Measurements from ENCODE around the gene PTPN12. TPM values are rescaled to one million over a fixed set of nuclear protein-coding genes. Genes with fewer than 3 reads are reported as not detected.

Gene PTPN12
- total and polyA plus RNA-seq, 4 donors, result 75.9 to 338 (median 85.8) TPM

- Histone ChIP-seq H3K9me3 (ENCODE audit: control insufficient read depth in 4 of 4, insufficient read depth in 3 of 4, low read length in 3 of 4) (no peaks in the 10 kb centered on the region), H3K9ac (ENCODE audit: insufficient read depth in 1 of 2, low read length in 2 of 2) (no peak overlapping the region), H3K27me3 (ENCODE audit: control insufficient read depth in 3 of 3, insufficient read depth in 3 of 3, low read length in 2 of 3) (no peaks in the 10 kb centered on the region), H3K27ac (ENCODE audit: low read depth in 1 of 2, low read length in 1 of 2) (no peak overlapping the region), H3K4me3 (no peak overlapping the region), H3K4me1 (ENCODE audit: control insufficient read depth in 5 of 5, insufficient read depth in 5 of 5, low read length in 5 of 5) (no peaks in the 10 kb centered on the region), H3K36me3 (ENCODE audit: control insufficient read depth in 4 of 4, insufficient read depth in 4 of 4, low read length in 4 of 4) (peaks cover 7 to 31% (median 24%) of the 10 kb centered on the region in 4 donors)
- TF ChIP-seq, protein P1, sequence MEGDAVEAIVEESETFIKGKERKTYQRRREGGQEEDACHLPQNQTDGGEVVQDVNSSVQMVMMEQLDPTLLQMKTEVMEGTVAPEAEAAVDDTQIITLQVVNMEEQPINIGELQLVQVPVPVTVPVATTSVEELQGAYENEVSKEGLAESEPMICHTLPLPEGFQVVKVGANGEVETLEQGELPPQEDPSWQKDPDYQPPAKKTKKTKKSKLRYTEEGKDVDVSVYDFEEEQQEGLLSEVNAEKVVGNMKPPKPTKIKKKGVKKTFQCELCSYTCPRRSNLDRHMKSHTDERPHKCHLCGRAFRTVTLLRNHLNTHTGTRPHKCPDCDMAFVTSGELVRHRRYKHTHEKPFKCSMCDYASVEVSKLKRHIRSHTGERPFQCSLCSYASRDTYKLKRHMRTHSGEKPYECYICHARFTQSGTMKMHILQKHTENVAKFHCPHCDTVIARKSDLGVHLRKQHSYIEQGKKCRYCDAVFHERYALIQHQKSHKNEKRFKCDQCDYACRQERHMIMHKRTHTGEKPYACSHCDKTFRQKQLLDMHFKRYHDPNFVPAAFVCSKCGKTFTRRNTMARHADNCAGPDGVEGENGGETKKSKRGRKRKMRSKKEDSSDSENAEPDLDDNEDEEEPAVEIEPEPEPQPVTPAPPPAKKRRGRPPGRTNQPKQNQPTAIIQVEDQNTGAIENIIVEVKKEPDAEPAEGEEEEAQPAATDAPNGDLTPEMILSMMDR (IDR thresholded peaks at IDR 0.05; ENCODE audit: control extremely low read depth, extremely low read depth), result no peak
- 82 to 93% methylated on average over 6 of the region's 6 CpGs for WGBS, 2 donors
- ATAC-seq (ENCODE audit: insufficient read depth, low FRiP score) (no peak), DNase-seq (no peak)
Observed at GRCh38 chr7:77626586-77627308, 89.7 kb downstream of the PTPN12 start.

GRCh38 chr7:77627309-77627676 lies 90.2 kb downstream of the PTPN12 start:
- H3K27ac ChIP-seq (ENCODE audit: low read depth in 1 of 2, low read length in 1 of 2), result no peak overlapping the region
- no peaks in the 10 kb centered on the region for H3K27me3 ChIP-seq (ENCODE audit: control insufficient read depth in 3 of 3, insufficient read depth in 3 of 3, low read length in 2 of 3)
- no peaks in the 10 kb centered on the region for H3K9me3 ChIP-seq (ENCODE audit: control insufficient read depth in 4 of 4, insufficient read depth in 3 of 4, low read length in 3 of 4)
- ATAC-seq (ENCODE audit: insufficient read depth, low FRiP score) (peak; percentile 65), DNase-seq (no peak)
- H3K36me3 ChIP-seq (ENCODE audit: control insufficient read depth in 4 of 4, insufficient read depth in 4 of 4, low read length in 4 of 4), result peaks cover 6 to 27% (median 21%) of the 10 kb centered on the region in 4 donors
- H3K4me1 ChIP-seq (ENCODE audit: control insufficient read depth in 5 of 5, insufficient read depth in 5 of 5, low read length in 5 of 5), result no peaks in the 10 kb centered on the region
- no peak overlapping the region for H3K4me3 ChIP-seq
- TF ChIP-seq, protein P1 (IDR thresholded peaks at IDR 0.05; ENCODE audit: control extremely low read depth, extremely low read depth), result no peak
- no peak overlapping the region for H3K9ac ChIP-seq (ENCODE audit: insufficient read depth in 1 of 2, low read length in 2 of 2)

DNA sequence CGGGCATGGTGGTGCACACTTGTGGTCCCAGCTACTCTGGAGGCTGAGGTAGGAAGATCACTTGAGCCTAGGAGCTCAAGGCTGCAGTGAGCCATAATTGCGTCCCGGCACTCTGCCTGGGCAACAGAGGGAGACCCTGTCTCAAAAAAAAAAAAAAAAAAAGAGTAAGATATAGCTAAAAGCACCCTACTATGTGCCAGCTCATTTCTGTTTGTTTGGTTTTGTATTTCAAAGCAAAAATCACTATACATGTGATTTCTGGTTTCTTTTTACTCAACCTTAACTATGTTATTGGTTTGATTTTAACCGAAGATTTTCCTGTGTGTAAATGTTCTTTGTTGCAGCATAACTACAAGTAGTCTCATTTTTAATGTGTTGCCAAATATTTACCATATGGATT lies 92.7 kb downstream of the PTPN12 start:
- H3K4me3 ChIP-seq, result no peak overlapping the region
- ATAC-seq (ENCODE audit: insufficient read depth, low FRiP score) (no peak), DNase-seq (no peak)
- H3K36me3 ChIP-seq (ENCODE audit: control insufficient read depth in 4 of 4, insufficient read depth in 4 of 4, low read length in 4 of 4), result peaks cover 6 to 33% (median 20%) of the 10 kb centered on the region in 4 donors
- no peaks in the 10 kb centered on the region for H3K9me3 ChIP-seq (ENCODE audit: control insufficient read depth in 4 of 4, insufficient read depth in 3 of 4, low read length in 3 of 4)
- no peaks in the 10 kb centered on the region for H3K27me3 ChIP-seq (ENCODE audit: control insufficient read depth in 3 of 3, insufficient read depth in 3 of 3, low read length in 2 of 3)
- peak overlapping the region in 1 of 2 donors; percentile 18 for H3K9ac ChIP-seq (ENCODE audit: insufficient read depth in 1 of 2, low read length in 2 of 2)
- H3K27ac ChIP-seq (ENCODE audit: low read depth in 1 of 2, low read length in 1 of 2), result no peak overlapping the region
- H3K4me1 ChIP-seq (ENCODE audit: control insufficient read depth in 5 of 5, insufficient read depth in 5 of 5, low read length in 5 of 5), result no peaks in the 10 kb centered on the region
- TF ChIP-seq, protein P1 (IDR thresholded peaks at IDR 0.05; ENCODE audit: control extremely low read depth, extremely low read depth), result no peak
- 94 to 96% methylated on average over 4 of the region's 4 CpGs for WGBS, 2 donors

DNA sequence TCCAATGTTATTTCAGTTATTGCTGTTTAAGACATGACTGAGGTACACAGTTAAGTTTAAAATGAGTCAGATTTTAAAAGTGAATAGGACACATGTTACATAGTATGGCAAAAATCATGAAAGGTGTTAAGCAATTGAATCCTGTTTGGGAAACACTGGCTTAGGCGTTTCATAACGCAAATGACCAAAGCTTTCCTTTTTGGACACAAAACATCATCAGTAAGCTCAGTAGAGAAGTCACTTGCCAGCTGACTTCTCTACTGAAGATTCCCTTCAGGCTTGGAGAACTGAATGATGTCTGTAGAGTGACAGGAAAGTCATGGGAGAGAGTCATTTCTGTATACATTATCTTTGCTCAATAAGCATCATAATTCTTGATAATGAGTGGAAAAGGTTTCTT lies 94.7 kb downstream of the PTPN12 start:
- Histone ChIP-seq H3K9ac (ENCODE audit: insufficient read depth in 1 of 2, low read length in 2 of 2) (no peak overlapping the region), H3K27ac (ENCODE audit: low read depth in 1 of 2, low read length in 1 of 2) (no peak overlapping the region), H3K36me3 (ENCODE audit: control insufficient read depth in 4 of 4, insufficient read depth in 4 of 4, low read length in 4 of 4) (peaks cover 3 to 35% (median 20%) of the 10 kb centered on the region in 4 donors), H3K4me3 (no peak overlapping the region), H3K4me1 (ENCODE audit: control insufficient read depth in 5 of 5, insufficient read depth in 5 of 5, low read length in 5 of 5) (no peaks in the 10 kb centered on the region), H3K9me3 (ENCODE audit: control insufficient read depth in 4 of 4, insufficient read depth in 3 of 4, low read length in 3 of 4) (no peaks in the 10 kb centered on the region), H3K27me3 (ENCODE audit: control insufficient read depth in 3 of 3, insufficient read depth in 3 of 3, low read length in 2 of 3) (no peaks in the 10 kb centered on the region)
- no peak for DNase-seq
- TF ChIP-seq, protein P1 (IDR thresholded peaks at IDR 0.05; ENCODE audit: control extremely low read depth, extremely low read depth), result no peak
- 43 to 57% methylated on average over 2 of the region's 2 CpGs for WGBS, 2 donors
- ATAC-seq (ENCODE audit: insufficient read depth, low FRiP score), result no peak
